Measurements from ENCODE around the gene ITGAL.
A peak's percentile ranks its signal among the peaks of the same experiment; 100 is the strongest.
"Not testable (repeated sequence)": the region's sequence is repeated elsewhere in the genome, so short reads cannot be mapped to it uniquely, and the experiment has no call there.

The ITGAL gene

DNA sequence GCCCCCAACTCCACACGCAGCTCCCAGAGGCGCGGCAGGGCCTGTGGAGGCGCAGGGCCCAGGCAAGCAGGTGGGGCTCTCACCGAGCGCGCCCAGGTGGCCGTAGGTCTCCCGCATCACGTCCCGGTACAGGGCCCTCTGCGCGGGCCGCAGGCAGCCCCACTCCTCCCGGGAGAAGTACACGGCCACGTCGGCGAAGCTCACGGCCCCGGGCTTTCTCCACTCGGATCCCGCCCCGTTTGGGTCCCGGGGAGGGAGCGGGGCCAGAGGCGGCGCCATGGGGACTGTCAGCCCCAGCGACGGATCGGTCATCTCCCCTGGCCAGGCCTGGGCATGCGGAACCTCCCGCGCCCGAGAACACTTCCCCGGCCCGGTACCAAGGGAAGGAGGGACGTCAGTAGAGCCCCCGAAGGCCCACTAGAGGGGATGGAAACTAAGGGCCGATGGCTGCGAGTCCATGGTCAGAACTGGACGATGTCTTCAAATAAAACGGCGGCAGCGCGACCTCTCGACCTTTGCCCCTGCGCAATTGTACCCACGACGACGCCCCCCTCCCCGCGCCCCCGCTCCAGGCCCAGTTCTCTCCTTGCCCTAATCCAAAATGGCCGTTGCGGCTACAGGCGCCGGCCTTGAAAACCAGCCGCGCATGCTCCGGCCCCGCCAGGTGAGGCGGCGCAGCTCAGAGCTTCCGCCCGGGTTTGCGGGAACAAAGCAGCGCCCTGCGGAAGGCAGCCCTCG, 62.0 kb downstream of the ITGAL start, which contains the start of gene ZNF747:
Gene ZNF747, minus strand, starts transcription at position 491 of the 738 bp plus-strand sequence. Its CDS starts 179 bp downstream, at position 312.
- peak; percentile 90 for DNase-seq
- in situ Hi-C loops (cut with HindIII; ENCODE audit: low pct_ligation_motif_present, low pct_unique_long_range_greater_than_20kb, low sequenced_read_pairs), result no loop called here

DNA sequence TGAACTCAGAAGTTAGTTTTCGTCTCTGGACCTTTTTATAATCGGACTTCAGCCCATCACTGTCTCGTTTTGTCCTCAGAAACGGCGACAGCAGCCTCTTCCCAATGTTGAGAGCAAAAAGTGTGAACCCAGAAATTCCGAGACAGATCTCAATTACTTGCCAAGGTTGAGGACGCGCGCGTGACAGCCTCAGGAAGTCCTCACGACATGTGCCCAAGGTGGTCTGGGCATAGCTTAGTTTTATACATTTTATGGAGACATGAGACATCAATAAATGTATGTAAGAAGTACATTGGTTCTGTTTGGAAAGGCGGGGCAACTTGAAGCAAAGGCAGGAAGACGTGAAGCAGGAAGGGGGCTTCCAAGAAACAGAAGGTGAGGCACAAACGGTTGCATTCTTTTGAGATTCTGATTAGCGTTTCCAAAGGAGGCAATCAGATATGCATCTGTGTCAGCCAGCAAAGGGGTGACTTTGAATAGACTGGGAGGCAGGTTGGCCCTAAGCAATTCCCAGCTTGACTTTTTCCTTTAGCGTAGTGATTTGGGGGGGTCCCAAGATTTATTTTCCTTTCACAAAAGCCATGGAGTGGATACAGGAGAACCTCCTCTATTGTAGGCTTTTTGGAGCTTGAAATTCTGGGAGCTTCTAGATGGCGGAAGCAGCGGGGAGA, 62.7 kb downstream of the ITGAL start:
- in situ Hi-C loops (cut with HindIII; ENCODE audit: low pct_ligation_motif_present, low pct_unique_long_range_greater_than_20kb, low sequenced_read_pairs), result no loop called here
- DNase-seq, result no peak

DNA sequence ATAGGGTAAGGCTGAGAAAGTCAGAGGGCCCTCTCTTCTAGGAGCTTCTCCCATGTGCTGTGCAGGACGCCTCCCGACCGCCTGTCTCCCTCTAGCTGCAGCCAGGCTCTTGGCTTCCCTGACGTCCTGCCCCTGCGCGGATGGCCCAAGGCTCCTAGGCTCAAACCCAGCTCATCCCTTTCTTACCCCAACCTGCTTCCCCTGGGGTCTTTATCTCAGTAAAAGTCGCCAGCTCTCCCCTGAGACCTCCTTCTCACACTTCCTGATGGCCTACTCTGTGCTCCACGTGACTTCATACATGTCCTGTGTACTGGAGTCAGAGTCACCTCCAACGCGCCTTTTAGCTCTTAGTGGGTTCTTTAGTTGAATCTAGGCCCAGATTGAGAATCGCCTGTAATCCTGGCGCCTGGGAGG, 63.2 kb downstream of the ITGAL start:
- in situ Hi-C loops (cut with HindIII; ENCODE audit: low pct_ligation_motif_present, low pct_unique_long_range_greater_than_20kb, low sequenced_read_pairs), result no loop called here
- peak; percentile 70 for DNase-seq

DNA sequence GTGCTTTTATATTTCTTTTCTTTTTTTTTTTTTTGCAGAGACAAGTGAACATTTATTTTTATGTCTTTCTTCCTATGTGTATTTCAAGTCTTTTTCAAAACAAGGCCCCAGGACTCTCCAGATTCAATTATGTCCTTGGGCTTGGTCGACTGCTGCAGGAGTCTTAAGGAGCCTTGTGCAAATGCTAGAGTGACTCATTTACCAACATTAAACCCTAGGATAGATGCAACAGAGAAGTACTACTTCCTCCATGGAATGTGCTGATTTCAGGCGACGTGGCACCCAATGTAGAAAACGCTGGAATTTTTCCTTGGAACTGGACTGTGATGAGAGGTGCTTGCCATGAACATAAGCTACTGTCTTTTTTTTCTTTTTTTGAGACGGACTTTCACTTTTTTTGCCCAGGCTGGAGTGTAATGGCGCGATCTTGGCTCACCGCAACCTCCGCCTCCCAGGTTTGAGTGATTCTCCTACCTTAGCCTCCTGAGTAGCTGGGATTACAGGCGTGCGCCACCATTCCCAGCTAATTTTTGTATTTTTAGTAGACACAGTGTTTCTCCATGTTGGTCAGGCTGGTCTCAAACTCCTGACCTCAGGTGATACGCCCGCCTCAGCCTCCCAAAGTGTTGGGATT, 64.0 kb downstream of the ITGAL start:
- DNase-seq; in situ Hi-C loops (cut with HindIII; ENCODE audit: low pct_ligation_motif_present, low pct_unique_long_range_greater_than_20kb, low sequenced_read_pairs): not testable (repeated sequence)

DNA sequence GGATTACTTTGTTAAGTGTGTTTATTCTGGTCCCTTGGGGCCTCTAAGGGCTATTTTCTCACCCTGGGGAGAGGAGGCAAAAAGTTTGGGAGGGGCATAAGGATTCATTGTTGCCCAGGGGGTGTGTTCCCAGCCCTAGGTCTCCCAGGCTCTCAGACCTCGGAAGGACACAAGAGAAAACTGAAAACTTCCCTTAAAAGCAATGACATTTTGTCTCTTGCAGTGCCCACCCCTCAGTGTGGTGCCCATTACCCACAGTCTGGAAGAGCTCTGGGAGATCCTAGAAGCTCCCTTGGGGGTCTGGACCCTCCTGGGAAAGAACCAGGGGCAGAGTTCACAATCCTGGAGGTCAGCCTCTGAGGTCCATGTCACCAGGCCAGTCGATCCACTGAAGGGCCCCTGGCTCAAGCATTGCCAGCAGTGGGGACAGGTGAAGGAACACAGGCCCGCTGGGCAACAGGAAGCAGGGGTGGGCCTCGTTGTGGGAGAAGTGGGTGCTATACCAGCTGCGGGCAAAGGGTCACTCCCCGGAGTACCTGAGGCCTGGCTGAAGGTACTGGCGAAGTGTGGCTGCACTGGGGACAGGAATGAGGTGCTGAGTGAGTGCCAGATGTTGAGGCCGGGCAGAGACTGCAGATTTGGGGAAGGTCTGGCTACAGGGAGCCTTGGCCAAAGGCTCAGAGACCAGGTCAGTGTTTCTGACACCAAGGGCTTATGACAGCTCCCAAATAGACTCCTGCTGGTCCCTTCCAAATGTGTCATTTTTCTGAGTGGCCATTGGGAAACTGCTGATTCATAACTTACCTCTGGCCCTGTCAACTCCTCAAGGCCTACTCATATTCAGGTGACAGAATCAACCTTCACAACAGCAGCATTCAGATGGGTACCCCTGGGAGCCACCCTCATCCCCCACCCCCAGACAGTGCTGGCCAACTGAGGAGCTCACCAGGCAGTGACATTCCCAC, 66.7 kb downstream of the ITGAL start:
- in situ Hi-C loops (cut with HindIII; ENCODE audit: low pct_ligation_motif_present, low pct_unique_long_range_greater_than_20kb, low sequenced_read_pairs), result no loop called here
- no peak for DNase-seq

DNA sequence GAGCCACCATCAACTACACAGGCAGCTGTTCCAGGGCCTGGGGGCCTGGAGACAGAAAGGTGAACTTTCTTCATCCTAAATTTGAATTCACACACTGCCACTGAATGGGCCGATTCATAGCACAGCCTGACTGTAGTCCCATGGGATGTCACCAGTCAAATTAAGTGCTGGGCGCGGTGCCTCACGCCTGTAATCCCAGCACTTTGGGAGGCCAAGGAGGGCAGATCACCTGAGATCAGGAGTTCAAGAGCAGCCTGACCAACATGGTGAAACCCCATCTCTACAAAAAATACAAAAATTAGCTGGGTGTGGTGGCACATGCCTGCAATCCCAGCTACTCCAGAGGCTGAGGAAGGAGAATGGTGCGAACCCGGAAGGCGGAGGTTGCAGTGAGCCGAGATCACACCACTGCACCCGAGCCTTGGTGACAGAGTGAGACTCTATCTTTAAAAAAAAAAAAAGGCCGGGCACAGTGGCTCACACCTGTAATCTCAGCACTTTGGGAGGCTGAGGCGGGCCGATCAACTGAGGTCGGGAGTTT, 67.5 kb downstream of the ITGAL start:
- in situ Hi-C loops (cut with HindIII; ENCODE audit: low pct_ligation_motif_present, low pct_unique_long_range_greater_than_20kb, low sequenced_read_pairs); DNase-seq: not testable (repeated sequence)

DNA sequence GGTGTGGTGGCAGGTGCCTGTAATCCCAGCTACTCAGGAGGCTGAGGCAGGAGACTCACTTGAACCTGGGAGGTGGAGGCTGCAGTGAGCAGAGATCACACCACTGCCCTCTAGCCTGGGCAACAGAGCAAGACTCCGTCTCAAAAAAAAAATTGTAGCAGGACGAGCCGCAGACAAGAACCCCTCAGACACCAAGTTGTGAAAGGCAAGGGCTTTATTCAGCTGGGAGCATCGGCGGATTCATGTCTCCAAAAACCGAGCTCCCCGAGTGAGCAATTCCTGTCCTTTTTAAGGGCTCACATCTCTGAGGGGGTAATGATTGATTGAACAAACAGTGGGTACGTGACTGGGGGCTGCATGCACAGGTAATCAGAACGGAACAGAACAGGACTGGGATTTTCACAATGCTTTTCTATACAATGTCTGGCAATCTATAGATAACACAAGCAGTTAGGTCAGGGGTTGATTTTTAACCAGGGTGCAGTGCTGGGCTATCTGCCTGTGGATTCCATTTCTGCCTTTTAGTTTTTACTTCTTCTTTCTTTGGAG, 68.4 kb downstream of the ITGAL start:
- DNase-seq; in situ Hi-C loops (cut with HindIII; ENCODE audit: low pct_ligation_motif_present, low pct_unique_long_range_greater_than_20kb, low sequenced_read_pairs): not testable (repeated sequence)

DNA sequence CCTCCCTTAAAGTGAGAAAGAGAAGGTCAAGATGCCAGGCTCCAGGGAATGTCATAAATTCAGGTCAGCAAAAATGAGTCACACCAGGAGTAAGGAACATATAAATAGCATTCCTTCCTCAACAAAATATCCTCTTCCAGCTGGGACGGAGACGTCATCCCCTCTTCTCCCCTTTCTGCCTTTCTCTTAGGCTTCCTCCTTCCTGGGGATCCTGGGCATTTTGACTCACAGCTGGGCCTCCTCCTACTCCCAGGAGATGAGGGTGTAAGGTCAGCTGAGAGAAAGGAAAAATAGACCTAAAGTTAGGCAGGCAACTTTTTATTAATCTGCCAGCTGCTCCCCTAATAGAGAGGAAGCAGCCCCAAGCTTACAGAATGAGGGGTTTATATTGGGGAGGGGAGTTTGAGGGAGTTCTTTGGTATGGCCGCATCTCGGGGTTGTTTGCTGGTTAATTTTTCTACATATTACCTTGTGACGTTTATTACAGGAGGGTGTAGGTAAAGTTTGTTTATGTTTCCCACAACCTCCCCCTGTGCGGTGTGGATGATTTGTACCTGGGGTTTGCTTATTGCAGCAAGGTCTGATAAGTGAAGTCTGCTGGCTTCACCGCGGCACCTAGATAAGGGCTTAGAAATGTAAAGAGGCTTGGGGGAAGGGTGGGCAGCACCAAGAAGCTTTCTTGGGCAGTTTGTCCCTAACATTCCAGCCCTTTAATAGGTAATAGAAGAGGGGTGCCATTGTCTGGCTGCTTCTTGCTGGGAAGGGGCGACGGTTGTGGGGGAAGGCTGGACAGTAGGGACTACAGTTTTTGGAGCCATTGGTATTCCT, 69.2 kb downstream of the ITGAL start:
- in situ Hi-C loops (cut with HindIII; ENCODE audit: low pct_ligation_motif_present, low pct_unique_long_range_greater_than_20kb, low sequenced_read_pairs), result no loop called here
- DNase-seq, result no peak

DNA sequence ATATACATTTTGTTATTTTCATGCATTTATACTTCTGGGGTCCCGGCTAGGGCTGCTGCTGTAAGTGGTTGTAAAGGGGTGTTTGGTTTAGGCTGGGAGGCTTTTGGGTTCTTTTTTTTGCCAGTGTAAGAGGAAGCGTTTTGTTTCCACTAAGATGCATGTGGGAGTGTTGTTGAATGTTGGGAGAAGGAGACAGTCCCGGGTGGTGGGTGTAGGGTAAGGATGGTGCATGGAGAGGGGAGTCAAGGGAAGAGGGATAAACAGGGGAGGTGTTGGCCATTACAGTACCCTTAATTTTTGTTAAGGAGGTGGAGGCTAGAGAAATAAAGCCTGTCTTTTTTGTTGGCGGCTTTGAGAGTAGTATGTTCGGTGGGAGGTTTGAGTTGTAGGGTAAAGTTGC, 70.5 kb downstream of the ITGAL start:
- in situ Hi-C loops (cut with HindIII; ENCODE audit: low pct_ligation_motif_present, low pct_unique_long_range_greater_than_20kb, low sequenced_read_pairs), result no loop called here
- DNase-seq, result no peak

DNA sequence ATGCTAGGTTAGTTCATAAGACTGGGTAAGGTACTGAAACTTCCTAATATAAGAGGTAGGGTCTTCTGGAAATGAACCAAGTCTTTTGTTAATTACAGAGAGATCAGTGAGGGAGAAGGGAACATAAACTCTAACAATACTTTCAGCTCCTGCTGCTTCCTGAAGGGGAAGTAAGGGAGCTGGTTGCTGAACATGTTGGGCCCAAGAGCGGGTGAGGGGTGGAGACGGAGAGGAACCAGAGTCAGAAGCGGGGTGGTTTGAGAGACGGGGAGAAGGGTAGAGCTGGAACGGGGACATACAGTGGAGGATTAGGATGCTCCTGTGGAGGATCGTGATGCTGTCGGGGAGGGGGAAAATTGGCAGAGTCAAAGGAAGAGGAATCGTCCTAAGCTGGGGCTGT, 73.6 kb downstream of the ITGAL start:
- DNase-seq, result no peak
- in situ Hi-C loops (cut with HindIII; ENCODE audit: low pct_ligation_motif_present, low pct_unique_long_range_greater_than_20kb, low sequenced_read_pairs), result no loop called here

DNA sequence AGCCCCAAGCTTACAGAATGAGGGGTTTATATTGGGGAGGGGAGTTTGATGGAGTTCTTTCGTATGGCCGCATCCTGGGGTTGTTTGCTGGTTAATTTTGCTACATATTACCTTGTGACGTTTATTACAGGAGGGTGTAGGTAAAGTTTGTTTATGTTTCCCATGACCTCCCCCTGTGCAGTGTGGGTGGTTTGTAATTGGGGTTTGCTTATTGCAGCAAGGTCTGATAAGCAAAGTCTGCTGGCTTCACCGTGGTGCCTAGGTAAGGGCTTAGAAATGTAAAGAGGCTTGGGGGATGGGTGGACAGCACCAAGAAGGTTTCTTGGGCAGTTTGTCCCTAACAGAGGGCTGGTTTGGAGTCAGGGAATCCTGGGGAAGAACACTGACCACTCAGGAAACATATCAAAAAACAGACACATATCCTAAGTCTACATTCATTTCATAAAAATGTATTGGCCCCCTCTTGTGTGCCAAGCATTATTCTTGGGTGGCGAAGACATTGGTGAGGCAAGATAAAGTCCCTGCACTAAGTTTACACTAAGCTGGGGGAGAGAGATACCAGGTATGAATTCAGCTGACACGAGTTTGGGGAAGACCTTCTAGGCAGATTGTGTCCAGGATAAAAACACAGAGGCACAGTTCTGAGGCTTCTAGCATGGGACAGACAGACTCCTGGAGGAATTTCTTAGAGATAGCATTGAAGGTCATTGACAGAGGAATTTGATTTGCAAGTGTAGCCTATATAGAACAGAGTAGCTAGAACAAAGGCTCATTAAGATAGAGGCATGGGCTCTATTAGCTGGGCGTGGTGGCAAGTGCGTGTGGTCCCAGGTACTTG, 76.1 kb downstream of the ITGAL start:
- in situ Hi-C loops (cut with HindIII; ENCODE audit: low pct_ligation_motif_present, low pct_unique_long_range_greater_than_20kb, low sequenced_read_pairs), result no loop called here
- DNase-seq, result no peak

DNA sequence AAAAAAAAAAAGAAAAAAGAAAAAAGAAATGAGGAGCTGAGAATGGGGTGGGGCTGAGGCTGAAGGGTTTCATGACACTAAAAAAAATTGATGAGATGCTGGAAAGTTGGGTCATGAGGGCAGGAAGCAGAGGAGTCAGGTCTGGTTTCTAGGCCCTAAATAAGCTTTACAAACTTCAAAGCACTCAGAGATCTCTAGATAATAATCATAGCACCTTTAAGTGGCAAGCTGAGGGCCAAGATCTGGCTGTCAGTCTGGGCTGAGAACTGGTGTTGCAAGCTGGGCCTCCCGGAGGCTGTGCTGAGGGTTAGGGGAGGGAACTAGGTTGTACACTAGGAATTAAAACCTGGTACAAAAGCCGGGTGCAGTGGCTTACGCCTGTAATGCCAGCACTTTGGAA, 79.2 kb downstream of the ITGAL start:
- no peak for DNase-seq
- in situ Hi-C loops (cut with HindIII; ENCODE audit: low pct_ligation_motif_present, low pct_unique_long_range_greater_than_20kb, low sequenced_read_pairs), result no loop called here

DNA sequence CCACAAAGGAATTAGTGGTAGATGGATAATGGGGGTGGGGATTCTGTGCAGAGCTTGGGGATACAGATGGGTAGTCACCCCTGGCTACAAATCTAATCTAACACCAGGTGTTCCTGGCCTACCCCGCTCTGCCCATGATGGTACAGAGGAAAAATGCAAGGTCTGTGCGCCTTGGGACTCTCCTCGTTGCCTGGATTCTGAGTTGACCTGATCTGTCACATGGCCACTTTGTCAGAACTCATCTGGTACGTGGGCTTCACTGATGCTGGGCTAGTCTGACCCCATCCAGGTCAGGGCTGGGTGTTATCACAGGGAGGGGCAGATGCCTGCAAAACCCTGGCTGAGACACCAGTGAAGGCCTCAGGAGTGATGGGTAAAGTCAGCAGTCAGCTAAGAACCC, 80.4 kb downstream of the ITGAL start:
- in situ Hi-C loops (cut with HindIII; ENCODE audit: low pct_ligation_motif_present, low pct_unique_long_range_greater_than_20kb, low sequenced_read_pairs), result no loop called here

DNA sequence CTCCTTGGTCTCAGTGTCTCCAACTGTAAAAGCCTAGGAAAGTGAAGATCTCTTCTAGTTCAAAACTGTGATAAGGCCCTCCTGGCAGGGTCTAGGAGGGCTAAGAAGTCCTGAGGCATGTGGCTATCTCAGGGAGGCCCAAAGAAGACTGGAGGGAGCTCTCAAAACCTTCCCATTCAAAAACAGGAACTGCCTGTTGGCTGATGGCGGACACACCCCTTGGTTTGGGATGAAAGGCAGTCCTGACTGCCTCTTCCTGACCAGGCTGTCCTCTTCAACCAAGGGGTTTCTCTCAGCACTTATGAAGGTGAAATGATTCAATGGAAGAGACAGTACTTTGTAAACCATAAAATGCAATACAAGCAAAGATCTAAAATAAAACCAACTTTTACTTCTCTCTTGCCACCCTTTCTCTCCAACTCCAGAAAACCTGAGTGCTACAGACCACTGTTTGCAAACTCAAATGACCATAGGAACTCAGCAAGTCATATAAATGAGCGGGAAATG, 80.9 kb downstream of the ITGAL start:
- in situ Hi-C loops (cut with HindIII; ENCODE audit: low pct_ligation_motif_present, low pct_unique_long_range_greater_than_20kb, low sequenced_read_pairs), result no loop called here
- DNase-seq, result no peak

More for the DNA sequence above, 80.4 kb downstream of the ITGAL start:
- DNase-seq, result no peak

DNA sequence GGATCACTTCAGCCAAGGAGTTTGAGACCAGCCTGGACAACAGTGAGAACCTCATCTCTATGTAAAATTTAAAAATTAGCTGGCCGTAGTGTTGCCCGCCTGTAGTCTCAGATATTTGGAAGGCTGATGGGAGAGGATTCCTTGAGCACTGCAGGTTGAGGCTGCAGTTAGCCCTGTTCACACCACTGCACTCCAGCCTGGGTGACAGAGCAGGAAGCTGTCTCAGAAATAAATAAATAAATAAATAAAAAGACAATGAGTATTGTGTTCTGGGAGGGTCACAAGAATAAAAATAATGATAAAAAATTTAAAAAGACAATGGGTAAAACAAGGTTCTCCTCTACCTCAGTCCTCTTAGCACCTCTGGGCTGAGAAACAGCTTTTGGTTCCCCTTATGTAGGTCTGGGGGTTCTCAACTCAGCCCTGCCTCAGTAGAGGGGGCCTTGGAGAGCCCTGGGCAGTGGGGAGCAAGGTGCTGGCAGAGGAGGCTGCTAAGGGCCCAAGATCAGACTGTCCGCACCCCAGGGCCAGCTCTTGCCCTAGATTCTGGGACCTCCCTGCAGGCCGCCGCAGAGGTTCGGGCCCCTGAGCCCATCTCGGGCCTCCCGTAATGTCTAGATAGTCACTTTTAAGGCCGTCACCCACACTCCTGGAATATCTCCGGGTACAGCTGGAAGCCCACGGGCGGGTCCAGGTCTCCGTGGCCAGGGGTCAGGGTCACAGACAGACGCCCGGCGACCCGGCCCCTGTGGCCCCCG, 82.2 kb downstream of the ITGAL start:
- in situ Hi-C loops (cut with HindIII; ENCODE audit: low pct_ligation_motif_present, low pct_unique_long_range_greater_than_20kb, low sequenced_read_pairs), result no loop called here
- DNase-seq, result no peak
